Measurements from ENCODE around the gene CLPSL2.

Gene CLPSL2

DNA sequence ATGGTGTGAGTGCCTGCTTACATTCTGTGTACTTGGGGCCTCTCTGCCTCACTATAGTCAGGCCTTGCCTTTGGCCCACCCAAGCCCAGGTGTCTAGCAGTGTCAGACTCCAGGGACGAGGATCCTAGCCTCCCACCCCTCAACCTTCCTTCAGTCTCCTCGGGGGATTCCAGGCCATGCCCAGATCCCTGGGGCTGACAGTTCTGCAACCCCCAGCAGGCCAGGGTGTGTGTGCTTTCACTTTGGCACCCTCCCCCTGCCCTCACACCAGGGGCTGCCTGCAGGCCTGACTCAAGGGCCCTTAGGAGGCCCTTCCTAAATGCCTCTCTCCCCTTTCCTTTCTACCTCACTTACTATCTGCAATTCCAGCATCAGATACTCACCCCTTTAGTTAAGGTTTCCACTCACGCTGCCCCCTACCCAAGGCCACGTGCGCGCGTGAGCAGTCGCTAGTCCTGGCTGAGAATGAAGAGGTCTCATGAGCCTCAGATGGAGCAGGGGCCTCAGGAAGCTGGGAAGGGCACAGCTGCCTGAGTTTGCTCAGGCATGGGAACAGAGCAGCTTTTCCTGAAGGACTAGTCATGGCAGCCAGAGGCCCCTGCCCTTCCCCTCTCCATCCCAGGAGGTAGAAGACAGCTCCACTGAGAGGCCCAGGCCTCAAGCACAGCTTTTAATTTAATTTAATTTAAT is 21.6 kb downstream of the CLPSL2 start:
- Histone ChIP-seq H3K4me3 (ENCODE audit: low read depth in 1 of 2, low read length in 2 of 2) (no peak overlapping the region), H3K9ac (ENCODE audit: low read depth, low read length) (no peak overlapping the region), H3K36me3 (ENCODE audit: insufficient read depth, low read length) (no peaks in the 10 kb centered on the region), H3K9me3 (ENCODE audit: insufficient read depth, low read length, severe bottlenecking) (no peaks in the 10 kb centered on the region), H3K27ac (ENCODE audit: low read length) (no peak overlapping the region), H4K20me1 (ENCODE audit: insufficient read depth, low read length) (peaks cover 13% of the 10 kb centered on the region), H2AFZ (ENCODE audit: low read depth, low read length) (no peak overlapping the region), H3K4me1 (ENCODE audit: insufficient read depth, low read length) (no peaks in the 10 kb centered on the region), H3K27me3 (ENCODE audit: insufficient read depth, low read length, poor library complexity) (peaks cover 9% of the 10 kb centered on the region), H3K79me2 (ENCODE audit: insufficient read depth, low read length) (no peaks in the 10 kb centered on the region), H3K4me2 (ENCODE audit: insufficient read depth, low read length) (no peak overlapping the region)
- TF ChIP-seq, protein P1, sequence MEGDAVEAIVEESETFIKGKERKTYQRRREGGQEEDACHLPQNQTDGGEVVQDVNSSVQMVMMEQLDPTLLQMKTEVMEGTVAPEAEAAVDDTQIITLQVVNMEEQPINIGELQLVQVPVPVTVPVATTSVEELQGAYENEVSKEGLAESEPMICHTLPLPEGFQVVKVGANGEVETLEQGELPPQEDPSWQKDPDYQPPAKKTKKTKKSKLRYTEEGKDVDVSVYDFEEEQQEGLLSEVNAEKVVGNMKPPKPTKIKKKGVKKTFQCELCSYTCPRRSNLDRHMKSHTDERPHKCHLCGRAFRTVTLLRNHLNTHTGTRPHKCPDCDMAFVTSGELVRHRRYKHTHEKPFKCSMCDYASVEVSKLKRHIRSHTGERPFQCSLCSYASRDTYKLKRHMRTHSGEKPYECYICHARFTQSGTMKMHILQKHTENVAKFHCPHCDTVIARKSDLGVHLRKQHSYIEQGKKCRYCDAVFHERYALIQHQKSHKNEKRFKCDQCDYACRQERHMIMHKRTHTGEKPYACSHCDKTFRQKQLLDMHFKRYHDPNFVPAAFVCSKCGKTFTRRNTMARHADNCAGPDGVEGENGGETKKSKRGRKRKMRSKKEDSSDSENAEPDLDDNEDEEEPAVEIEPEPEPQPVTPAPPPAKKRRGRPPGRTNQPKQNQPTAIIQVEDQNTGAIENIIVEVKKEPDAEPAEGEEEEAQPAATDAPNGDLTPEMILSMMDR (IDR thresholded peaks at IDR 0.05; ENCODE audit: borderline replicate concordance, extremely low read depth, low read length, poor library complexity, severe bottlenecking): no peak
- no peak for TF ChIP-seq EZH2 (IDR thresholded peaks at IDR 0.05; ENCODE audit: borderline replicate concordance, low read depth, low read length, severe bottlenecking)
- DNase-seq (no peak), ATAC-seq (ENCODE audit: insufficient read depth, low read depth) (no peak)

DNA sequence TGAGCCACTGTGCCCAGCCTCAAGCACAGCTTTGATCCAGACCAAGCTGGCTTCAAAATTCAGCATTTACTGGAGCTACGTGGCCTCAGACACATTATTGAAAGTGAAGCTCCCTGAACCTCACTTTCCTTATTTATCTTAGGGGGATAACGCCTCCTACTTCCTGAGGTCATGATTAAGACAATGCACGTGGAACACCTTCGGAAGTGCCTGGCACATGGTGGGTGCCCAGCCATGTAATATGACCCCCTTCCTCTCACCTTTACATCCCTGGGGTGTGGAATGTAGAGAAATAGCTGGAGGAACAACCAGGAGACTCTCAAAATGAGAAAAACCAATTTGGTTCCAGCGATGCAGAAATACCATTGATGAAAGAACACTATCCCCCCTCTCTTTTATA is 22.3 kb downstream of the CLPSL2 start:
- no peak for TF ChIP-seq EZH2 (IDR thresholded peaks at IDR 0.05; ENCODE audit: borderline replicate concordance, low read depth, low read length, severe bottlenecking)
- TF ChIP-seq, protein P1 (IDR thresholded peaks at IDR 0.05; ENCODE audit: borderline replicate concordance, extremely low read depth, low read length, poor library complexity, severe bottlenecking): no peak
- ATAC-seq (ENCODE audit: insufficient read depth, low read depth) (no peak), DNase-seq (no peak)
- Histone ChIP-seq H3K4me1 (ENCODE audit: insufficient read depth, low read length) (no peaks in the 10 kb centered on the region), H3K4me2 (ENCODE audit: insufficient read depth, low read length) (no peak overlapping the region), H3K27ac (ENCODE audit: low read length) (no peak overlapping the region), H3K9ac (ENCODE audit: low read depth, low read length) (no peak overlapping the region), H3K79me2 (ENCODE audit: insufficient read depth, low read length) (no peaks in the 10 kb centered on the region), H3K4me3 (ENCODE audit: low read depth in 1 of 2, low read length in 2 of 2) (no peak overlapping the region), H3K9me3 (ENCODE audit: insufficient read depth, low read length, severe bottlenecking) (no peaks in the 10 kb centered on the region), H3K27me3 (ENCODE audit: insufficient read depth, low read length, poor library complexity) (peaks cover 4% of the 10 kb centered on the region), H3K36me3 (ENCODE audit: insufficient read depth, low read length) (no peaks in the 10 kb centered on the region), H2AFZ (ENCODE audit: low read depth, low read length) (no peak overlapping the region), H4K20me1 (ENCODE audit: insufficient read depth, low read length) (peaks cover 13% of the 10 kb centered on the region)

DNA sequence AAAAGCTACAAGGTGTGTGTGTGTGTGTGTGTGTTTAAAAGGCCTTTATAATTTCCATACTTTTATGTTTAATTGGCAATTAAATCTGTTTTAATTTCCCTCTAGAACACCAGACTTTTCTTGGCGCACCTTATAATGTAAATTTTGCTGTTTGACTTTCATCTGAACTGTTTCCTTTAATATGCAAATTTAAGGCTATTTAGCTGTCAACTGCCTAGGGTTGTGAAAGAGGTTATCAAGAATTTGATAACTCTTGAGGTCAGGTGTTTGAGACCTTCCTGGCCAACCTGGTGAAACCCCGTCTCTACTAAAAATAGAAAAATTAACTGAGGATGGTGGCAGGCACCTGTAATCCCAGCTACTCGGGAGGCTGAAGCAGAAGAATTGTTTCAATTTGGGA is 24.8 kb downstream of the CLPSL2 start:
- no peak overlapping the region for H3K4me2 ChIP-seq (ENCODE audit: insufficient read depth, low read length)
- DNase-seq: no peak
- peaks cover 8% of the 10 kb centered on the region; the same call in 1 of the 2 replicates for H4K20me1 ChIP-seq (ENCODE audit: insufficient read depth, low read length)
- no peak overlapping the region for H3K27ac ChIP-seq (ENCODE audit: low read length)
- no peaks in the 10 kb centered on the region for H3K9me3 ChIP-seq (ENCODE audit: insufficient read depth, low read length, severe bottlenecking)
- TF ChIP-seq EZH2 (IDR thresholded peaks at IDR 0.05; ENCODE audit: borderline replicate concordance, low read depth, low read length, severe bottlenecking): no peak
- TF ChIP-seq, protein P1 (IDR thresholded peaks at IDR 0.05; ENCODE audit: borderline replicate concordance, extremely low read depth, low read length, poor library complexity, severe bottlenecking): no peak
- no peak overlapping the region for H2AFZ ChIP-seq (ENCODE audit: low read depth, low read length)
- H3K79me2 ChIP-seq (ENCODE audit: insufficient read depth, low read length): no peaks in the 10 kb centered on the region
- peaks cover 7% of the 10 kb centered on the region for H3K4me1 ChIP-seq (ENCODE audit: insufficient read depth, low read length)
- no peaks in the 10 kb centered on the region for H3K36me3 ChIP-seq (ENCODE audit: insufficient read depth, low read length)
- H3K9ac ChIP-seq (ENCODE audit: low read depth, low read length): no peak overlapping the region
- no peak for ATAC-seq (ENCODE audit: insufficient read depth, low read depth)
- H3K4me3 ChIP-seq (ENCODE audit: low read depth in 1 of 2, low read length in 2 of 2): no peak overlapping the region
- no peaks in the 10 kb centered on the region for H3K27me3 ChIP-seq (ENCODE audit: insufficient read depth, low read length, poor library complexity)

All from DND-41 (cell line).